H1 (cell line): Measurements from ENCODE around the gene CD3D. TPM values are rescaled to one million over a fixed set of nuclear protein-coding genes. Genes with fewer than 3 reads are reported as not detected.

Experiments used
- ATF2 ChIP-seq: IDR thresholded peaks from 2 replicates; pipeline ENCODE4 v1.6.1; 2012; ENCODE audit warnings: low read length, inconsistent platforms
- SP4 ChIP-seq: IDR thresholded peaks from 2 replicates; pipeline ENCODE4 v1.6.1; 2012; ENCODE audit warnings: low read length, inconsistent platforms
- polyA plus RNA-seq, 7 experiments: library from polyadenylated mRNA; depleted of rRNA in 3 of 7; stranded (reverse) in 5 of 7; unstranded in 2 of 7; fragments of >200 nt in 5 of 7; fragments of 200-250 nt in 2 of 7; gene quantifications; 1 replicate in 5 of 7; 2 replicates in 1 of 7; 4 replicates in 1 of 7; pipeline versions ENCODE4 v1.2.1 to v1.2.3, GENCODE V29; 2011 to 2013; ENCODE audit warnings: missing spikeins in 2 of 7, mixed read lengths in 2 of 7
- total RNA-seq: library from RNA; stranded (reverse); fragmentation: NEBNext Ultra II Directional; extraction: Animal tissue kit (Norgen Biotek cat#: 25700); gene quantifications from 2 replicates; pipeline ENCODE4 v1.2.1, GENCODE V29; 2021

CD3D gene
- total and polyA plus RNA-seq, 2 of the 8 experiments (the other 6 are each of a cell fraction or from before 2014, with no cell fraction given) = not detected

GRCh38 chr11:118383657-118384056 lies 41.2 kb upstream of the CD3D start (continued):
- TF ChIP-seq ATF2 (no peak), SP4 (no peak)
